ENCODE measurements around the gene RDX. TPM values are rescaled to one million over a fixed set of nuclear protein-coding genes. Genes with fewer than 3 reads are reported as not detected.

Gene RDX
- total RNA-seq, 1 experiment from 2014 or later, result 86.6 TPM

DNA sequence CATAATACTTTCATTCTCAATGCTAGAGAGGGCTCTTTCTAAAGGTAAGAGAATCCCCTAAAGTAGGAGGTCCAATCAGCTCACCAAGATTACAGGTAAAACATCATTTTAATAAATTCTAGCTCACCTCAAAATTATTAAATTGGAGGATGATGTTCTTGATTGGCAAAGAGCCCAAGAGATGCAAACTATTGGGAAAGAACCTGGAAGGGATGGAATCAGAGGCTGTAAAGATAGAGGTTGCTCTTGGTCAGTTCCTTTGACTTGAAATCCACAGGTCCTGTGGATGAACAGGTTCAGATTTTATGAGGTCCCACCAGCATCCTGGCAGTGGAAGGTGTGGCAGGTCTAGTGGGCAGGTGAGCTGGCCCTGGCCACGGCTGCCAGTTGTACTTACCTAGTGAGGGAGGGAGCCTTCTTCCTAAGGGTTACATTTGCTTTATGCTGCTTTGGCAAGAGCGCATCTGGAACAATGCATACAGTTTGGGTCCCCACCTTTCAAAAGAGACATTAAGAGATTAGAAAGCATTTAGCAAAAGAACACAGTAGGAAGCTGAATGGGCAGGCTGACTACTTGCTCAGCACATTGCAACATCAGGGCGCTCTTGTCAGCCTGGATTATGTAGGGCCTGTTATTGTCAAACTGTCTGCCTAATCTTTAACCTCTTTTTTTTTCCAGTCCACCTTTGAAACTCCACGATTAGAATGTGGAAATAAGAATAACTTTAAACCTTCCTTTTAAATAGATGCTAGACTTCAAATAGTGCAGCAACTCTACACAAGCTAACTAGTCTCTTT is 97.0 kb downstream of the RDX start:
- Histone ChIP-seq H2BK15ac (ENCODE audit: low read depth, low read length) (no peak overlapping the region), H3K27ac (ENCODE audit: insufficient read length, low read depth, low read length) (no peak overlapping the region), H3K14ac (ENCODE audit: insufficient read depth, low read length) (no peak overlapping the region), H3K9ac (ENCODE audit: extremely low read depth, insufficient read length, low read length) (no peak overlapping the region), H3K9me3 (ENCODE audit: control insufficient read depth, low read depth, low read length) (no peaks in the 10 kb centered on the region), H3K18ac (ENCODE audit: insufficient read length, low read depth, low read length) (no peak overlapping the region), H4K8ac (replicated peaks; ENCODE audit: insufficient read length, low read depth, low read length) (no peak overlapping the region), H3K4me2 (ENCODE audit: insufficient read depth, insufficient read length, low read length) (peak overlapping the region; percentile 11), H3K4me1 (ENCODE audit: insufficient read depth, low read length) (peaks cover 3% of the 10 kb centered on the region; the same call in 1 of the 2 replicates), H3K79me2 (ENCODE audit: insufficient read depth, low read length) (no peaks in the 10 kb centered on the region), H3K56ac (ENCODE audit: insufficient read length, low read depth, low read length) (no peak overlapping the region), H4K5ac (ENCODE audit: insufficient read length, low read depth, low read length) (no peak overlapping the region), H3T11ph (ENCODE audit: low read length) (no peak overlapping the region), H2BK20ac (ENCODE audit: low read depth, low read length, poor library complexity, severe bottlenecking) (no peak overlapping the region), H2BK120ac (ENCODE audit: low read depth, low read length, poor library complexity, severe bottlenecking) (no peak overlapping the region), H4K20me1 (ENCODE audit: control insufficient read depth, insufficient read depth, insufficient read length) (no peaks in the 10 kb centered on the region), H3K27me3 (ENCODE audit: insufficient read depth, low read length) (no peaks in the 10 kb centered on the region), H3K23me2 (ENCODE audit: insufficient read length, low read depth, low read length, poor library complexity, severe bottlenecking) (no peaks in the 10 kb centered on the region), H2AFZ (ENCODE audit: low read length) (no peak overlapping the region), H2BK5ac (ENCODE audit: insufficient read length, low read length) (no peak overlapping the region), H2BK12ac (ENCODE audit: insufficient read length, low read depth, low read length) (no peak overlapping the region), H3K4ac (ENCODE audit: low read depth, low read length) (no peak overlapping the region), H4K91ac (ENCODE audit: insufficient read length, low read depth, low read length) (no peak overlapping the region), H3K79me1 (ENCODE audit: insufficient read depth, low read depth, low read length, poor library complexity, severe bottlenecking) (no peaks in the 10 kb centered on the region), H3K23ac (ENCODE audit: insufficient read length, low read depth, low read length) (no peak overlapping the region), H2AK5ac (ENCODE audit: insufficient read length, low read length) (no peak overlapping the region)
- no peak overlapping the region for H3K4me3 Mint-ChIP-seq
- TF ChIP-seq CTCF (conservative IDR thresholded peaks at IDR 0.05), result no peak
- no peaks in the 10 kb centered on the region for H3K27me3 Mint-ChIP-seq (ENCODE audit: low read depth)
- peaks cover 18 to 22% of the 10 kb centered on the region in 2 experiments for H3K4me1 Mint-ChIP-seq
- no CpG with 5 or more reads among the region's 4 CpGs for WGBS (ENCODE audit: extremely low coverage, insufficient read length, low lambda C conversion rate)
- H3K27ac Mint-ChIP-seq, result peak overlapping the region in 1 of 3 experiments; percentile 47; a peak in 1 of 7 replicates
- DNase-seq, result no peak
- no peaks in the 10 kb centered on the region; a peak in 1 of 5 replicates for H3K9me3 Mint-ChIP-seq
- no peaks in the 10 kb centered on the region for H3K36me3 Mint-ChIP-seq (ENCODE audit: insufficient read depth in 1 of 3, low read depth in 3 of 3)

Measured in H9 (cell line).